Sigmoid colon (tissue), 7 donors: ENCODE measurements around the gene TBC1D9B. TPM values are rescaled to one million over a fixed set of nuclear protein-coding genes. Genes with fewer than 3 reads are reported as not detected.
A peak's percentile ranks its signal among the peaks of the same experiment; 100 is the strongest.

Source experiments
- DNase-seq: peaks from one replicate; pipeline ENCODE4 v3.0.0-alpha.2; 2019
- H3K27ac ChIP-seq, 4 donors: fragments of 200-600 bp; sonication (generic); one replicate each; pipeline ENCODE4 v1.5.1; 2016 to 2019; ENCODE audit warnings: mild to moderate bottlenecking in 1 of 4
- H3K27me3 ChIP-seq, 3 donors: fragments of 200-600 bp; sonication (generic); one replicate each; pipeline ENCODE4 v1.5.1; 2019; ENCODE audit warnings: mild to moderate bottlenecking in 1 of 3
- H3K36me3 ChIP-seq, 4 donors: fragments of 200-600 bp; sonication (generic); one replicate each; pipeline ENCODE4 v1.5.1; 2016 to 2019
- H3K4me1 ChIP-seq, 4 donors: fragments of 200-600 bp; sonication (generic); one replicate each; pipeline ENCODE4 v1.5.1; 2017 to 2019
- H3K4me3 ChIP-seq, 4 donors: fragments of 200-600 bp; sonication (generic); one replicate each; pipeline ENCODE4 v1.5.1; 2017 to 2019; ENCODE audit warnings: mild to moderate bottlenecking in 2 of 4, moderate library complexity in 1 of 4
- H3K9me3 ChIP-seq, 4 donors: fragments of 200-600 bp in 3 of 4; sonication (generic) in 3 of 4; one replicate each; pipeline versions ENCODE4 v1.5.1 to v1.6.1; 2013 to 2019
- EP300 ChIP-seq, 4 donors: sonication (generic); formaldehyde crosslinking; IDR thresholded peaks; one replicate each; pipeline ENCODE4 v1.6.1; 2017; ENCODE audit warnings: antibody characterized with exemption in 4 of 4
- POLR2A ChIP-seq, 2 donors: fragments of 450-650 bp; IDR thresholded peaks; one replicate each; pipeline ENCODE4 v1.6.1; 2016; ENCODE audit warnings: antibody characterized with exemption in 2 of 2, mild to moderate bottlenecking in 2 of 2, moderate library complexity in 2 of 2
- POLR2AphosphoS5 ChIP-seq, 4 donors: sonication (generic); formaldehyde crosslinking; IDR thresholded peaks; one replicate each; pipeline ENCODE4 v1.6.1; 2017; ENCODE audit warnings: antibody characterized with exemption in 4 of 4
- WGBS, 2 donors: extraction: QIAGEN DNeasy Blood & Tissue Kit; methylation state at CpG; one replicate each; pipeline ENCODE4 v1.1.7; 2013; 5-methylcytosine and 5-hydroxymethylcytosine counted together
- intact Hi-C: fragments of 100-400 bp; cut with DNase I; formaldehyde crosslinking; loops from one replicate; pipeline ENCODE4 v1.15.1; 2023
- polyA plus RNA-seq, 3 donors: library from polyadenylated mRNA; stranded (reverse); fragments of 200-250 nt; gene quantifications; one replicate each; pipeline ENCODE4 v1.2.3, GENCODE V29; 2013
- total RNA-seq, 4 donors: library from RNA; depleted of rRNA; stranded (reverse); fragments of >200 nt; gene quantifications; one replicate each; pipeline ENCODE4 v1.1.0, GENCODE V29; 2016
- TF ChIP-seq, protein P1 (sequence below), 4 experiments: fragments of 450-650 bp in 3 of 4; fragments of 200-600 bp in 1 of 4; IDR thresholded peaks; one replicate each; pipeline ENCODE4 v1.5.1; 2016 to 2019; ENCODE audit warnings: antibody characterized with exemption in 4 of 4, mild to moderate bottlenecking in 3 of 4, moderate library complexity in 2 of 4
- donor health status: healthy with polysubstance abuse.
- donor health status: Bipolar disorder and iron deficiency.
- donor health status: healthy.

TBC1D9B gene
- total and polyA plus RNA-seq, 7 donors: 35.4 to 1,545 (median 291) TPM

DNA sequence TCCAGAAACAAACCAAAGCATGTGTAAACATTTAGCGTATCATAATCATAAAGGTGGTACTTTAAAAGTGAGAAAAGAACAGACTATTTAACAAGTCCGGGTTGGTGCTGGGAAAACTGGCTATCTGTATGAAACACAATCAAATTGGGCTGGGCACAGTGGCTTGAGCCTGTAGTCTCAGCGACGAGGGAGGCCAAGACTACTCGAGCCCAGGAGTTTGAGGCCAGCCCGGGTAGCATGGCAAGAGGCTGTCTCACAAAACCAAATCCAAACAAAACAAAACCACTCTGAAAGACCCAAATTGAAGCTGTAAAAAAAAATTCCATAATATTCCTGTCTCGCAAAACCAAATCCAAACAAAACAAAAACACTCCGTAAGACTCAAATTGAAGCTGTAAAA lies 53.3 kb downstream of the TBC1D9B start:
- no peaks in the 10 kb centered on the region for H3K27me3 ChIP-seq
- H3K4me3 ChIP-seq: no peak overlapping the region
- peaks cover 0 to 14% (median 14%) of the 10 kb centered on the region in 4 donors for H3K4me1 ChIP-seq
- WGBS, 2 donors: 83 to 92% methylated on average over 8 of the region's 8 CpGs
- no peaks in the 10 kb centered on the region for H3K9me3 ChIP-seq
- H3K36me3 ChIP-seq: peaks cover 14 to 40% (median 33%) of the 10 kb centered on the region in 4 donors
- intact Hi-C loops: no loop called here
- TF ChIP-seq EP300 (IDR thresholded peaks at IDR 0.05): no peak
- TF ChIP-seq POLR2AphosphoS5 (IDR thresholded peaks at IDR 0.05): no peak
- TF ChIP-seq POLR2A (IDR thresholded peaks at IDR 0.05): no peak
- TF ChIP-seq, protein P1, sequence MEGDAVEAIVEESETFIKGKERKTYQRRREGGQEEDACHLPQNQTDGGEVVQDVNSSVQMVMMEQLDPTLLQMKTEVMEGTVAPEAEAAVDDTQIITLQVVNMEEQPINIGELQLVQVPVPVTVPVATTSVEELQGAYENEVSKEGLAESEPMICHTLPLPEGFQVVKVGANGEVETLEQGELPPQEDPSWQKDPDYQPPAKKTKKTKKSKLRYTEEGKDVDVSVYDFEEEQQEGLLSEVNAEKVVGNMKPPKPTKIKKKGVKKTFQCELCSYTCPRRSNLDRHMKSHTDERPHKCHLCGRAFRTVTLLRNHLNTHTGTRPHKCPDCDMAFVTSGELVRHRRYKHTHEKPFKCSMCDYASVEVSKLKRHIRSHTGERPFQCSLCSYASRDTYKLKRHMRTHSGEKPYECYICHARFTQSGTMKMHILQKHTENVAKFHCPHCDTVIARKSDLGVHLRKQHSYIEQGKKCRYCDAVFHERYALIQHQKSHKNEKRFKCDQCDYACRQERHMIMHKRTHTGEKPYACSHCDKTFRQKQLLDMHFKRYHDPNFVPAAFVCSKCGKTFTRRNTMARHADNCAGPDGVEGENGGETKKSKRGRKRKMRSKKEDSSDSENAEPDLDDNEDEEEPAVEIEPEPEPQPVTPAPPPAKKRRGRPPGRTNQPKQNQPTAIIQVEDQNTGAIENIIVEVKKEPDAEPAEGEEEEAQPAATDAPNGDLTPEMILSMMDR (IDR thresholded peaks at IDR 0.05): no peak
- no peak overlapping the region for H3K27ac ChIP-seq
- DNase-seq: no peak

DNA sequence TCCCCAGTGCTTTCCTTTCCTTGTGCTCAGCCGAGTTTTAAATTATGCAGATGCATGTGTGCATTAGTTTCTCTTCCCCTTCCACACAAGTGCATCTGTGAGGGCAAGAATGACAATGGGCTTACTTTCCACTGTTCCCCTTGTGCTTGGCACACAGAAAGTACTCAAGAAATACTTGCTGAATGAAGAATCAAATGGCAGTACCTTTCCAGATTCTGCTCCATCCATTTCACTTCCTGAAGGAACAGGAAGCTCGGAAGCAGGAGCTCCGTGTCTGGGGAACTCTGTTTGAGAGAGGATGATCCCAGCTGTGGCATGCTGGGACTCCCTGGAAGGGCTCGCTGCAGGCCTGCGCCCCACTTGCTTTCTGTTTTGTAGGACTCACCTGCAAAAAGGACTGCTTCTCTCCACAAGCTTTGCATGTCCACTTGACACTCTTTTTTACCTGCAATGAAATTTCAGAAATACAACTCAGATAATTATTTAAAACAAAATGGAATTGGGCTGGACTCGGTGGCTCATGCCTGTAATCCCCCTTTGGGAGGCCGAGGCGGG lies 54.6 kb downstream of the TBC1D9B start:
- intact Hi-C loops: no loop called here

DNA sequence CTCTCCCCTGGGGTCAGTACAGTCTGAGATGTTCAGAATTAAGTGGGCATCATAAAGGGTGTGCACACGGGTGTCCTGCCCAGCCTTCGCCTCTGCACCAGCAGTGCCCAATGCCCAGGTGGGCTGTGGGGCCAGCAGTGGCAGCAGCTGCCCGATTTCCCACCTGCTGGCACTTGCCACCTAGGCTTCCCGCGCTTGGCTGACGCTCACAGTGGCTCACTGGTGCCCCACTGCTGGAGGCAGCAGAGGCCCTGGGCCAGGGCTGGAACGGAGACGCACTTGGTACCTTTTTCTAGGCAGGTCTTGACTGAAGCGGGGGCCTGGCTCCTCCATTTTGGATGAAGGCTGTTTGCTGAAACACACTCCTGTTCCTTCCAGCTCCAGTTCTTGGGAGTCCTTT lies 66.1 kb downstream of the TBC1D9B start:
- Histone ChIP-seq H3K36me3 (peaks cover 40 to 85% (median 46%) of the 10 kb centered on the region in 4 donors), H3K27me3 (no peaks in the 10 kb centered on the region), H3K27ac (no peak overlapping the region), H3K4me3 (no peak overlapping the region), H3K9me3 (no peaks in the 10 kb centered on the region), H3K4me1 (peaks cover 0 to 3% (median 2%) of the 10 kb centered on the region in 4 donors)
- intact Hi-C loops: no loop called here
- TF ChIP-seq POLR2A (IDR thresholded peaks at IDR 0.05) (no peak), EP300 (IDR thresholded peaks at IDR 0.05) (no peak)
- TF ChIP-seq, protein P1 (IDR thresholded peaks at IDR 0.05): no peak
- peak; percentile 56 for DNase-seq
- WGBS, 2 donors: 94 to 95% methylated on average over 9 of the region's 9 CpGs

More for the DNA sequence above, 54.6 kb downstream of the TBC1D9B start:
- peaks cover 0 to 14% (median 11%) of the 10 kb centered on the region in 4 donors for H3K4me1 ChIP-seq
- no peak overlapping the region for H3K27ac ChIP-seq
- no peak for DNase-seq
- WGBS, 2 donors: 83% methylated on average over 8 of the region's 8 CpGs
- TF ChIP-seq EP300 (IDR thresholded peaks at IDR 0.05): no peak
- TF ChIP-seq, protein P1 (IDR thresholded peaks at IDR 0.05): no peak
- no peak for TF ChIP-seq POLR2AphosphoS5 (IDR thresholded peaks at IDR 0.05)
- TF ChIP-seq POLR2A (IDR thresholded peaks at IDR 0.05): no peak
- H3K9me3 ChIP-seq: no peaks in the 10 kb centered on the region
- H3K27me3 ChIP-seq: no peaks in the 10 kb centered on the region
- H3K36me3 ChIP-seq: peaks cover 22 to 53% (median 39%) of the 10 kb centered on the region in 4 donors
- no peak overlapping the region for H3K4me3 ChIP-seq

DNA sequence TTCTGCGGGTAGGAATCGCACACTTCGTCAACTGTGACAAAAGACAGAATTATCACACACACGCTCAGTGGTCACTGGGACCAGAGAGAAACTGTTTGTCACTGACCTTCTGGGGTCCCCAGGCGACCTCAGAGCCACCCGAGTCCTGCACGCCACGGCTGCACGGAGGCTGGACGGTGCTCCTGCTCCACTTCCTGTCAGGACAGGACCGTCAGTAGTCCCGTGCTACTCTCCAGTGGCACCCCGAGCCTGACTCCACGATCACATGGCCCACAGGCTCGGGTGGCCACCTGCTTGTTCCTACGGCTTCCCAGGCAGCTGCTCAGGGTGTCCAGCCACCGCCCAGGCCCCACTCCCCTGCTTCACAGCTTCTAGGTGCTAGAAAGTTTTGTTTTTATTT lies 66.9 kb downstream of the TBC1D9B start:
- TF ChIP-seq, protein P1 (IDR thresholded peaks at IDR 0.05): no peak
- intact Hi-C loops: no loop called here
- peaks cover 47 to 85% (median 53%) of the 10 kb centered on the region in 4 donors for H3K36me3 ChIP-seq
- peak; percentile 64 for DNase-seq
- H3K27ac ChIP-seq: no peak overlapping the region
- H3K9me3 ChIP-seq: no peaks in the 10 kb centered on the region
- peaks cover 0 to 10% (median 8%) of the 10 kb centered on the region in 4 donors for H3K4me1 ChIP-seq
- 92 to 94% methylated on average over 17 of the region's 17 CpGs for WGBS, 2 donors
- no peaks in the 10 kb centered on the region for H3K27me3 ChIP-seq
- no peak overlapping the region for H3K4me3 ChIP-seq

DNA sequence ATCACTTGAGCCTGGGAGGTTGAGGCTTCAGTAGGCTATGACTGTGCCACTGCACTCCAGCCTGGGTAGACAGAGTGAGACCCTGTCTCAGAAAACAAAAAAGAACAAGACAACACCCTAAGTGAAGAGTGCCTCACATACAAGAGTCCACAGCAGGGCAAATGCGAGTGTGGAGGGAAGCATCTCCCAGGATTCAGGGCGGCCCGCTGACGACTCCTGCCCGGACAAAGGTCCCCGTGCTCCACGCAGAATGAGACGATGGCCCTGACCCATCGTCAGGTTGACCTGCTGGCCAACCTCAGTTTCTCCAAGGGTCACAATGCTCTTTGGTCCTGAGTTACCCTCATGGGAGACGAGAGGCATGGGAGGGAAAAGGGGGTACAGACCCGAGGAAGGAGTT lies 67.4 kb downstream of the TBC1D9B start:
- no peak for DNase-seq
- Histone ChIP-seq H3K36me3 (peaks cover 46 to 85% (median 51%) of the 10 kb centered on the region in 4 donors), H3K27me3 (no peaks in the 10 kb centered on the region), H3K4me1 (peaks cover 0 to 10% (median 8%) of the 10 kb centered on the region in 4 donors), H3K27ac (no peak overlapping the region), H3K9me3 (no peaks in the 10 kb centered on the region), H3K4me3 (no peak overlapping the region)
- WGBS, 2 donors: 85 to 93% methylated on average over 11 of the region's 11 CpGs
- no peak for TF ChIP-seq EP300 (IDR thresholded peaks at IDR 0.05)
- peak in 1 of 4 donors; percentile 23 for TF ChIP-seq POLR2AphosphoS5 (IDR thresholded peaks at IDR 0.05)
- intact Hi-C loops: no loop called here
